Keratinocyte (primary cell): ENCODE data around the gene MAGEF1.

Experiments
- EZH2 ChIP-seq: IDR thresholded peaks from one replicate; pipeline ENCODE4 v1.6.1; 2012; ENCODE audit warnings: inconsistent platforms, mild to moderate bottlenecking, low read length, moderate library complexity
- TF ChIP-seq, protein P1 (sequence below), 3 experiments: IDR thresholded peaks in 1 of 3; conservative IDR thresholded peaks in 1 of 3; optimal IDR thresholded peaks in 1 of 3; 2 replicates in 2 of 3; 3 replicates in 1 of 3; pipeline versions ENCODE3 to v1.5.1; 2011; ENCODE audit warnings: low read length in 3 of 3, mild to moderate bottlenecking in 3 of 3, moderate library complexity in 2 of 3, control low read depth in 1 of 3, inconsistent platforms in 1 of 3; ENCODE audit not compliant: insufficient read depth in 2 of 3; ENCODE audit errors: extremely low read depth in 1 of 3

DNA sequence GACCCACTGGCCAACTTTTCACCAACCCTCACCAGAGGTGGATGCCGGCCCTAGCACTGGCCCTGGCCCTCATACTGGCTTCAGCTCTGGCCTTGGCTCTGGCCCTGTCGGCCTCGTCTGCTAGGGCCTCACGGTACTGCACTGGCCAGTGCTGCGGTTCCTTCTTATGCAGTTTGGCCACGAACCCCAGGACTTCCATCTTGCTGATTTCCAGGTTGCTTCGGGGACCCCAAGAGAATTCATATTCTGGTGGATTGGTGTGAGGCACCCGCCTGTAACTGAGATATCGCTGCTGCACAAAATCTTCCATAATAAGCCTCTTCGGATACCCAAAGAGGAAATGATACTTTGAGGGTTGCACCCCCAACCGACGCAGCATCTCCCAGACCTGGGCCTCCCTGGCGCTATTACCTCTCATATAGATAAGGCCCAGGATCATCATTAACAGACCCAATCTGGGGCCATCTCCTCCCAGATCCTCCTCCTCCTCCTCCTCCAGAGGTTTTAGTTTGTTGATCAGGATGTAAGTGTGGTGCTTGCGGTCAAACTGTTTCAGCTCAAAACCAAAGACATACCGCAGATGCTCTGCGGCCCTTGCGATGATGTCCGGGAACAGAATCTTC lies 883 bp downstream of the MAGEF1 start:
- TF ChIP-seq, protein P1, sequence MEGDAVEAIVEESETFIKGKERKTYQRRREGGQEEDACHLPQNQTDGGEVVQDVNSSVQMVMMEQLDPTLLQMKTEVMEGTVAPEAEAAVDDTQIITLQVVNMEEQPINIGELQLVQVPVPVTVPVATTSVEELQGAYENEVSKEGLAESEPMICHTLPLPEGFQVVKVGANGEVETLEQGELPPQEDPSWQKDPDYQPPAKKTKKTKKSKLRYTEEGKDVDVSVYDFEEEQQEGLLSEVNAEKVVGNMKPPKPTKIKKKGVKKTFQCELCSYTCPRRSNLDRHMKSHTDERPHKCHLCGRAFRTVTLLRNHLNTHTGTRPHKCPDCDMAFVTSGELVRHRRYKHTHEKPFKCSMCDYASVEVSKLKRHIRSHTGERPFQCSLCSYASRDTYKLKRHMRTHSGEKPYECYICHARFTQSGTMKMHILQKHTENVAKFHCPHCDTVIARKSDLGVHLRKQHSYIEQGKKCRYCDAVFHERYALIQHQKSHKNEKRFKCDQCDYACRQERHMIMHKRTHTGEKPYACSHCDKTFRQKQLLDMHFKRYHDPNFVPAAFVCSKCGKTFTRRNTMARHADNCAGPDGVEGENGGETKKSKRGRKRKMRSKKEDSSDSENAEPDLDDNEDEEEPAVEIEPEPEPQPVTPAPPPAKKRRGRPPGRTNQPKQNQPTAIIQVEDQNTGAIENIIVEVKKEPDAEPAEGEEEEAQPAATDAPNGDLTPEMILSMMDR (optimal IDR thresholded peaks at IDR 0.05 in 1 of 3, IDR thresholded peaks at IDR 0.05 in 1 of 3, conservative IDR thresholded peaks at IDR 0.05 in 1 of 3; ENCODE audit: extremely low read depth in 1 of 3, insufficient read depth in 2 of 3, low read length in 3 of 3), result no peak
- no peak for TF ChIP-seq EZH2
